Measurements from ENCODE around the gene SYT7.

Gene SYT7

GRCh38 chr11:61535998-61536675 lies 44.7 kb downstream of the SYT7 start:
- DNase-seq (ENCODE audit: low spot score) = no peak

GRCh38 chr11:61534933-61535839 lies 45.7 kb downstream of the SYT7 start:
- no peak for DNase-seq (ENCODE audit: low spot score)

GRCh38 chr11:61534025-61534932 lies 46.6 kb downstream of the SYT7 start:
- DNase-seq (ENCODE audit: low spot score) = no peak

- no peak for DNase-seq (ENCODE audit: low spot score)
Measured at GRCh38 chr11:61533401-61533800, 47.5 kb downstream of the SYT7 start.

GRCh38 chr11:61533039-61533375 lies 47.9 kb downstream of the SYT7 start:
- DNase-seq (ENCODE audit: low spot score) = no peak

GRCh38 chr11:61532134-61533038 lies 48.5 kb downstream of the SYT7 start:
- peak; percentile 72 for DNase-seq (ENCODE audit: low spot score)

DNA sequence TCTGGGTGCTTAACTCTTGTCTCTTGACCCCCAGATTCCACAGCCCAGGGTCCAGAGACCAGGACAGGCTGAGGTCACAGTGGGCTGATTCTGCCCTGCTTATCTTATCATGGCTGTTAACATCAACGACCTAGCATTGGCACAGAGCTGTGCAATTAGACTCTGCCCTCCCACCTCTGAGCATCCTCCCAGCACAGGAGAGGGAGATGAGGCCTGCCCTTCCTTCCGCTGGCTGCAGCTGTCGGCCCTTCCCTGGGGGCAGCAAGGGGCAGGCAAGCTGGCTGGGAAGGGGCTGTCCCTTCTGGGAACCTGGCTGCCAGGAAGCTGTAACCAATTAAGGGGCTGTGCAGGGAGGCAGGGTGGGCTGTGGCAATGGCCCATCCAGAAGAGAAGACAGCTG lies 49.8 kb downstream of the SYT7 start:
- no peak for DNase-seq (ENCODE audit: low spot score)

GRCh38 chr11:61529537-61530225 lies 51.2 kb downstream of the SYT7 start:
- no peak for DNase-seq (ENCODE audit: low spot score)

DNA sequence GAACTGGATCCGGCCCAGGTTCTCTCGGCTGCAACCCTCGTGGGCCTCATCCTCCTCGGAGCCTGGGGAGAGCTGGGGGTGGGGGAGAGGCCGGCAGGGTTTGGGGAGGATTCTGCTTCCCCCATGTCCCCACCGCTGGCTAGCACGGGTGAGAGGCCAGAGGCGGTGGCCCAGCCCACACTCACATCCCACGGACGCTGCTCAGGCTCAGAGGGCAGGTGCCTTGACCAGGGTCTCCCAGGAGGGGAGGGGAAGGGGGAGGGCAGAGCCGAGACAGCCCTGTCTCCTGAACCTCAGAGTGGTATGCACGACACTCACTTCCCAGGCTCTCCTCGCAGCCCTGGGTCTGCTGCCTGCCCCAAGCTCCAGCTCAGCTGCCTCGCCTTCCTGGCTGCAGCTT lies 52.8 kb downstream of the SYT7 start:
- no peak for DNase-seq (ENCODE audit: low spot score)

GRCh38 chr11:61526956-61527731 lies 53.7 kb downstream of the SYT7 start:
- no peak for DNase-seq (ENCODE audit: low spot score)

DNA sequence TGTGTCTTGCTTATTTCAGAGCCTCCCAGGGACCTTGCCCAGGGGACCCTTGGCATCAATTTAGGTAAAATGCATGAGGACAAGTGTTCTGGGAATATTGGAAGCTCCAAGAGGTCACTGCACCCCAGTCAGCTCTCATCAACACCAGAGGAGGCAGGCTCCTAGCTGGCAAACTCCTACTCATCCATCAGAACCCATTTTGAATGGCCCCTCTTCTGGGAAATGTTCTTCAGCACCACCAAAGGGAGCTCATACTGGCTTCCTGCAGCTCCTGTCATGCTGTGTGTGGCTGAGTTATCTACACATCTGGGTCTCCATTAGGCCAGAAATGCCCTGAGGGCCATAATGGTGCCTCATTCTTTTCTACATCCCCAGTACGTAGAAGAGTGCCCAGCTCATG lies 54.6 kb downstream of the SYT7 start:
- no peak for DNase-seq (ENCODE audit: low spot score)

GRCh38 chr11:61524963-61525587 lies 55.8 kb downstream of the SYT7 start:
- DNase-seq (ENCODE audit: low spot score) = no peak

- no peak for DNase-seq (ENCODE audit: low spot score)
Measured at GRCh38 chr11:61524446-61524845, 56.4 kb downstream of the SYT7 start.

GRCh38 chr11:61522881-61523280 lies 58.0 kb downstream of the SYT7 start:
- no peak for DNase-seq (ENCODE audit: low spot score)

DNA sequence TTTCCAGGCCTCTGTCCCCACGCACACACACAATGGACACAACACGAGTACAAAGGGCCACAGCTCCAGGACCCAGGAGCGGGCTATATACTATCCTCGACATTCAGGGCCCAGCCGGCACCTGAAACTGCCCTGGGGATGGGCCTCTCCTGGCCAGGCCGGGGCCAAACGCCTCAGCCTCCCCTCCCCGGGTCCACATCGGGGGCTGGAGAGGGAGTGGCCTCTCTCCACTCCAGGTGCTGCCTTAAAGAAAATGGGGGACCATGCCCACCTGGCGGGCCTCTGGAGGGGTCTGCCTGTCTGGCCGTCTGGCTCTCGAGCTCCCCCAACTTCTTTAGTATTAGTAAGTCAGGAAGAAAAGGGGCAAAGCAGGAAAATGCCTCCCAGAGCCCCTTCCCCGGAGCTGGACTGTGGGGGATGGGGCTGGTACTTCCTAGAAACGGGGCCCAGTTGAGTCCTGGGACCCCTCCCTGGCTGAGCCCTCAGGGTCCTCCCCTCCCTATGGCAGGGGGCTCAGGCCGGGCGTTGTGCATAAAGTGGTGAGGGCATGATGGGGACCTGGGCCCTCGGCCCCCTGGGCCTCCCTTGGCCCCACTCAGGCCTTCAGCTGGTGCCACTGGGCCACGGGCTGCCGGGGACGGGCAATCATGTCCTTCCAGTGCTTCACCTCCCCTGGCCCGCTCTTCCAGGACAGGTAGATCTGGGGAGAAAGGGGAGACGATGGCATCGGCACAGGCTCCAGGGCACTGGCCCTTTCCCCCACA lies 62.7 kb downstream of the SYT7 start:
- no peak for DNase-seq (ENCODE audit: low spot score)

DNA sequence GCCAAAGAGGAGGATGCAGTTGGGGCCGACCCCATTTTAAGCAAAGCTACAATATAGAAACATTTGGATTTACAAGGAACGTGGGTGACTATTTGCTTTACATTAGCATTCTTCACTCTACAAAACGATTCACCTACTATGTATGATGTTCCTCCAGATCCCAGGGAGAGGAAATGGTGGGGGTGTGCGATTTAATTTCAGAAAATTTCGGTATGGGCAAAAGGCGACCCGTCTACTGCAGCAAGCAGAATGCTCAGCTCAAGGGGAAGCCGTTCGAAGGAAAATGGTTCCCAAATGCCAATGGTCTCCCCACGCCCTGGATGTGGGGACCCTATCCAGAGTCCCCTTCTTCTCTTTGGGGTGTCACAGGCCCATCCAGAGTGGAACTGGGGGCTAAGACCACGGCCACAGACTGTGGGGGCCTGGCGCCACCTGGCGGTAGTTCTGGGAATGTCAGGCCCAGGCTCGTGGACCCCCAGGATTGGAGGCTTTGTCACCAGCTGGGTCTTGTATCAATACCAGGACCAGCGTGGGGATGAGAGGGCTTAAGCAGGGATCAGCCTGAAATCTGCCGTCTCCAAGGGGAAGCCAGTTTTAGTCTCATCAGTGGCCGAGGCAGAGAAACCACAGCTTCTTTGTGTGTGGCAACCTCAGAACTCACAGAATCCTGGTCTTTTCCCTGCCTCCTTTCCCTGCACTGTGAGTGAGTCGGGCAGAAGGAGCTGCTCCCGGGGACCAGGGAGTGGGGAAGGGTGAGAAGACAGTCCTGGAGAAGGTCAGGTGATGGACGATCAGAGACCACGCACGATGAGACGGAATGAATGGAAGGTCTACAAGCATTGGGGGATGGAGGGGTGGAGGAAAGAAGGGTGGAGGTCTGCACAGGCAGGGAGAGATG lies 64.0 kb downstream of the SYT7 start:
- peak; percentile 86 for DNase-seq (ENCODE audit: low spot score)

DNA sequence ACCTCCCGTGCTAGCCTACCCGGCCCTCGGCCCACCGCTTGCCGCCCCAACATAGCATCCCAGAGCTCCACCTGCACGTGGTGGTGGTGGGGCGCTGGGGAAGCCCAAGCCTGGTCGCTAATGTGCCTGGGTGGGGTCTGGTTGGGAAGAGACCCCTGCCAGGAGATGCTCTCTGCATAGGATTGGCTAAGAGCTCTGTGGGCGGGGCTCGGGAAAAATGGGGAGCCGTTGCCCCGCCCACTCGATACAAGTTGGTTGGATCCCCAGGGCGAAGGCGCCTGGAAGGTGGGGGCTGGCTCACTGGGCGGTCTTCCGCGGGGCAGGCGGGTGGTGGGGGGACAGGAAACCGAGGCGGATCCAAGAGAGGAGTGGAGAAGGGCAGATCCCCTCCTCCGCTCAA lies 64.7 kb downstream of the SYT7 start:
- no peak for DNase-seq (ENCODE audit: low spot score)

DNA sequence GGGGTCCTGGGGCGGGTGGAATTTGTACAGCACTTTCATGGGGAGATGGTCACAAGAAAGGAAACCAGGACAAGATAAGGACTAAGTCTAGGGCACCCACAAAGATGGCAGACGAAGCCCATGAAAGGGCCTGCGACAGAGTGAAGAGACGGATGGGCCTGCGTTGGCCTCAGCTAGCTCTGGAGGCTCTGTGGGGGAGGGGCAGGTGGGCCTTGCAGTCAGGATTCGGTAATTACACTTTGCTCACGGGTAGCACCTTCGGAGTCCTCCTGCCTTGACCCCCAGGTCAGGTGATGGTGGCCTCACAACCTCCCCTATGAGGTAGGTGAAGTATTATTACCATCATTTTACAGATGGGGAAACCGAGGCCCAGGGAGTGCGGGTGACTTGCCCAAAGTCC lies 65.2 kb downstream of the SYT7 start:
- DNase-seq (ENCODE audit: low spot score) = no peak

Data from AG08396 (cell line).